ENCODE measurements around the gene SAV1. TPM values are rescaled to one million over a fixed set of nuclear protein-coding genes. Genes with fewer than 3 reads are reported as not detected.

The SAV1 gene
- total and polyA plus RNA-seq, 10 of the 15 experiments (the other 5 are each of a cell fraction or from before 2014, with no cell fraction given): 10.1 to 29.1 (median 20.4) TPM

DNA sequence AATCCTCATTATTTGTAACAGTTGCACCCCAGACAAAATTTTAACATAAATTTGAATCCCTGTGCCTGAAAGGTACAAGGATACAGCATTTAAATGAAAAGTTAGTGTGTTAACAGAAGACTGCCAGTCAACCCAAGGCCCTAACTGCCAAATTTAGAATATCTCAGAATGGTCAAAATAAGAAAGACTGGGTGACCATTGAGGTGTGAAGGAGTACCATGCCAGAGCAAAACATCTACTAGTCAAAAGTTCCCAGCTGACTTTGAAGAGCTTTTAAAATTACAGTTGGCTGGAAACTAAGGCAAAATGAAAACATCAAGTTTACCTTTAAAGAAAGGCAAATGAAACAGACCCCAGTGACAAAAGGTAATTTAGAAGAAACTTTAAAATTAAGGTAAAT, 18.4 kb downstream of the SAV1 start:
- ChIA-PET CTCF (interaction anchor here (0.6 to 1.5 kb wide), 6 partner anchors 16 to 1064 kb away, joined by 3 to 6 read pairs (median 3); partner anchors contain the start of gene RPS29), POLR2A (interaction anchor here (1.4 kb wide), 1 partner anchor 16 kb away, joined by 4 read pairs; no protein-coding TSS in a partner anchor)
- no peak overlapping the region for H3K9ac ChIP-seq (ENCODE audit: control insufficient read depth, insufficient read depth, low read length)

More for the DNA sequence above, 18.4 kb downstream of the SAV1 start:
- Histone ChIP-seq H3K9me3 (replicated peaks; ENCODE audit: control insufficient read depth, insufficient read depth, low read length) (no peaks in the 10 kb centered on the region), H2AFZ (ENCODE audit: control insufficient read depth, low read depth, low read length) (no peak overlapping the region), H3K27ac (ENCODE audit: control insufficient read depth, insufficient read depth) (peak overlapping the region; percentile 13), H3K79me2 (ENCODE audit: control insufficient read depth, insufficient read depth, low read length) (peaks cover 34% of the 10 kb centered on the region), H3K4me1 (ENCODE audit: control insufficient read depth, insufficient read depth, low read length) (peaks cover 31% of the 10 kb centered on the region), H3K36me3 (ENCODE audit: control insufficient read depth in 2 of 2, insufficient read depth in 2 of 2, low read length in 1 of 2) (no peaks in the 10 kb centered on the region; a peak in 2 of 4 replicates), H4K20me1 (ENCODE audit: control insufficient read depth, insufficient read depth) (no peaks in the 10 kb centered on the region), H3K27me3 (replicated peaks in 1 of 2; ENCODE audit: control insufficient read depth in 2 of 2, insufficient read depth in 2 of 2, low read length in 1 of 2) (no peaks in the 10 kb centered on the region), H3K4me3 (no peak overlapping the region), H3K4me2 (ENCODE audit: control insufficient read depth, insufficient read depth) (peak overlapping the region; percentile 72)
- ChIA-PET RAD21 (ENCODE audit: unreplicated experiment) (interaction anchor here (0.9 to 2.3 kb wide), 7 partner anchors 10 to 211 kb away, joined by 3 to 8 read pairs (median 5); no protein-coding TSS in a partner anchor), SMC1A (ENCODE audit: uncharacterized antibody, unreplicated experiment) (interaction anchor here (0.9 to 3.2 kb wide), 12 partner anchors 8 to 128 kb away, joined by 3 to 10 read pairs (median 4); partner anchors contain the start of gene SAV1)
- DNase-seq (ENCODE audit: low read depth, low spot score) (no peak), ATAC-seq (peak; percentile 72), FAIRE-seq (no peak)
- in situ Hi-C loops (cut with MboI) (no loop called here), intact Hi-C loops (cut with micrococcal nuclease; ENCODE audit: unreplicated experiment) (no loop called here)
- TF ChIP-seq MEF2A (IDR thresholded peaks at IDR 0.05; ENCODE audit: insufficient read depth, low read depth, low read length): peak; percentile 68; the same call in 1 of the 2 replicates
- TF ChIP-seq, protein P1, sequence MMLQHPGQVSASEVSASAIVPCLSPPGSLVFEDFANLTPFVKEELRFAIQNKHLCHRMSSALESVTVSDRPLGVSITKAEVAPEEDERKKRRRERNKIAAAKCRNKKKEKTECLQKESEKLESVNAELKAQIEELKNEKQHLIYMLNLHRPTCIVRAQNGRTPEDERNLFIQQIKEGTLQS (IDR thresholded peaks at IDR 0.05; ENCODE audit: borderline replicate concordance, extremely low read depth, low read depth, low read length): no peak
- no peak for TF ChIP-seq ZNF24 (IDR thresholded peaks at IDR 0.05)
- peak; percentile 29; the same call in 1 of the 2 replicates for TF ChIP-seq NFIC (IDR thresholded peaks at IDR 0.05; ENCODE audit: low read depth, low read length)
- TF ChIP-seq, protein P2, sequence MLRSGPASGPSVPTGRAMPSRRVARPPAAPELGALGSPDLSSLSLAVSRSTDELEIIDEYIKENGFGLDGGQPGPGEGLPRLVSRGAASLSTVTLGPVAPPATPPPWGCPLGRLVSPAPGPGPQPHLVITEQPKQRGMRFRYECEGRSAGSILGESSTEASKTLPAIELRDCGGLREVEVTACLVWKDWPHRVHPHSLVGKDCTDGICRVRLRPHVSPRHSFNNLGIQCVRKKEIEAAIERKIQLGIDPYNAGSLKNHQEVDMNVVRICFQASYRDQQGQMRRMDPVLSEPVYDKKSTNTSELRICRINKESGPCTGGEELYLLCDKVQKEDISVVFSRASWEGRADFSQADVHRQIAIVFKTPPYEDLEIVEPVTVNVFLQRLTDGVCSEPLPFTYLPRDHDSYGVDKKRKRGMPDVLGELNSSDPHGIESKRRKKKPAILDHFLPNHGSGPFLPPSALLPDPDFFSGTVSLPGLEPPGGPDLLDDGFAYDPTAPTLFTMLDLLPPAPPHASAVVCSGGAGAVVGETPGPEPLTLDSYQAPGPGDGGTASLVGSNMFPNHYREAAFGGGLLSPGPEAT (IDR thresholded peaks at IDR 0.05; ENCODE audit: low read depth): no peak
- TF ChIP-seq SREBF2 (IDR thresholded peaks at IDR 0.05; ENCODE audit: low read length): no peak
- 0 out of 2 replicates have a peak, but pooled peaks have one; percentile 24 for TF ChIP-seq RUNX3 (IDR thresholded peaks at IDR 0.05; ENCODE audit: low read length)
- TF ChIP-seq FOXM1 (IDR thresholded peaks at IDR 0.05; ENCODE audit: low read depth, low read length): peak; percentile 33; the same call in 1 of the 2 replicates
- BruUV-seq (replicated peaks): no TSS peak

Measured in GM12878 (cell line).